Stomach (tissue), 9 donors: ENCODE results near the gene NCKAP5. TPM values are rescaled to one million over a fixed set of nuclear protein-coding genes. Genes with fewer than 3 reads are reported as not detected.

Experiments
- DNase-seq, 2 donors: peaks; one replicate each; pipeline versions ENCODE4 v3.0.0 to v3.0.0-alpha.2; 2013 to 2019
- H3K27ac ChIP-seq, 5 donors: fragments of 200-600 bp in 4 of 5; sonication (generic) in 4 of 5; one replicate each; pipeline ENCODE4 v1.5.1; 2013 to 2019; ENCODE audit warnings: mild to moderate bottlenecking in 1 of 5, moderate library complexity in 1 of 5
- H3K27me3 ChIP-seq, 3 donors: fragments of 200-600 bp; sonication (generic); one replicate each; pipeline ENCODE4 v1.5.1; 2017 to 2019; ENCODE audit warnings: mixed run types in 1 of 3
- H3K36me3 ChIP-seq, 4 donors: fragments of 200-600 bp; sonication (generic); 1 replicate in 3 of 4; 2 replicates in 1 of 4; pipeline ENCODE4 v1.5.1; 2016 to 2019
- H3K4me1 ChIP-seq, 4 donors: fragments of 200-600 bp; sonication (generic); one replicate each; pipeline ENCODE4 v1.5.1; 2016 to 2019
- H3K4me3 ChIP-seq, 4 donors: fragments of 200-600 bp; sonication (generic) in 3 of 4; one replicate each; pipeline ENCODE4 v1.5.1; 2016 to 2019; ENCODE audit warnings: mild to moderate bottlenecking in 1 of 4
- H3K9me3 ChIP-seq, 4 donors: fragments of 200-600 bp; sonication (generic); one replicate each; pipeline ENCODE4 v1.5.1; 2016 to 2019
- CTCF ChIP-seq, 7 experiments: fragments of 450-650 bp in 4 of 7; fragments of 200-600 bp in 3 of 7; sonication (generic) in 3 of 7; IDR thresholded peaks; one replicate each; pipeline ENCODE4 v1.5.1; 2016 to 2019; ENCODE audit warnings: antibody characterized with exemption in 7 of 7, control low read depth in 2 of 7, mild to moderate bottlenecking in 1 of 7
- EP300 ChIP-seq: sonication (generic); formaldehyde crosslinking; IDR thresholded peaks from one replicate; pipeline ENCODE4 v1.6.1; 2017; ENCODE audit warnings: antibody characterized with exemption
- POLR2A ChIP-seq, 4 donors: fragments of 450-650 bp; IDR thresholded peaks; one replicate each; pipeline ENCODE4 v1.6.1; 2016; ENCODE audit warnings: antibody characterized with exemption in 4 of 4, control low read depth in 2 of 4, mild to moderate bottlenecking in 1 of 4, moderate library complexity in 1 of 4
- POLR2AphosphoS5 ChIP-seq, 3 donors: sonication (generic); formaldehyde crosslinking; IDR thresholded peaks; one replicate each; pipeline ENCODE4 v1.6.1; 2016; ENCODE audit warnings: antibody characterized with exemption in 3 of 3
- WGBS, 5 donors: extraction: QIAGEN DNeasy Blood & Tissue Kit in 3 of 5; methylation state at CpG; one replicate each; pipeline versions ENCODE4 v1.1.5 to v1.1.7; 2013 to 2018; 5-methylcytosine and 5-hydroxymethylcytosine counted together
- intact Hi-C: fragments of 100-400 bp; cut with DNase I; formaldehyde crosslinking; loops from one replicate; pipeline ENCODE4 v1.15.1; 2023; ENCODE audit warnings: low total_unique reads
- polyA plus RNA-seq, 3 donors: library from polyadenylated mRNA; stranded (reverse); fragments of 200-250 nt; gene quantifications; one replicate each; pipeline ENCODE4 v1.2.3, GENCODE V29; 2013
- total RNA-seq, 5 donors: library from RNA; depleted of rRNA; stranded (reverse); fragments of >200 nt; gene quantifications; one replicate each; pipeline versions ENCODE4 v1.1.0 to v1.2.3, GENCODE V29; 2014 to 2016
- donor health status: healthy with polysubstance abuse.
- donor health status: Bipolar disorder and iron deficiency.
- donor health status: healthy.

The NCKAP5 gene
- total and polyA plus RNA-seq, 8 donors: 0.58 to 8.0 (median 1.6) TPM; not detected in 1

GRCh38 chr2:133602538-133602937, 34.3 kb upstream of the NCKAP5 start:
- peak in 1 of 2 donors; percentile 54 for DNase-seq
- WGBS, 5 donors: 37 to 49% (median 42%) methylated on average over 4 of the region's 4 CpGs
- no peak for TF ChIP-seq EP300
- Histone ChIP-seq H3K27ac (no peak overlapping the region), H3K4me3 (no peak overlapping the region), H3K9me3 (no peaks in the 10 kb centered on the region), H3K36me3 (no peaks in the 10 kb centered on the region), H3K4me1 (peaks cover 0 to 11% (median 4%) of the 10 kb centered on the region in 4 donors), H3K27me3 (no peaks in the 10 kb centered on the region)
- intact Hi-C loops: no loop called here

GRCh38 chr2:133600266-133600928, 32.1 kb upstream of the NCKAP5 start:
- TF ChIP-seq EP300: no peak
- no peak for TF ChIP-seq POLR2A (IDR thresholded peaks at IDR 0.05)
- no peak for TF ChIP-seq POLR2AphosphoS5 (IDR thresholded peaks at IDR 0.05)
- TF ChIP-seq CTCF (IDR thresholded peaks at IDR 0.05): no peak
- DNase-seq: no peak

GRCh38 chr2:133599811-133600210, 31.5 kb upstream of the NCKAP5 start:
- Histone ChIP-seq H3K9me3 (no peaks in the 10 kb centered on the region), H3K36me3 (no peaks in the 10 kb centered on the region), H3K27me3 (no peaks in the 10 kb centered on the region), H3K4me3 (no peak overlapping the region), H3K27ac (no peak overlapping the region), H3K4me1 (peaks cover 0 to 11% (median 4%) of the 10 kb centered on the region in 4 donors)
- intact Hi-C loops: no loop called here
- TF ChIP-seq POLR2AphosphoS5 (IDR thresholded peaks at IDR 0.05) (no peak), EP300 (no peak), POLR2A (IDR thresholded peaks at IDR 0.05) (no peak), CTCF (IDR thresholded peaks at IDR 0.05) (no peak)
- WGBS, 5 donors: 81 to 88% (median 87%) methylated on average over 10 of the region's 10 CpGs
- no peak for DNase-seq

More at GRCh38 chr2:133600266-133600928, 32.1 kb upstream of the NCKAP5 start:
- intact Hi-C loops: no loop called here
- WGBS, 5 donors: 67 to 85% (median 79%) methylated on average over 13 of the region's 13 CpGs
- Histone ChIP-seq H3K36me3 (no peaks in the 10 kb centered on the region), H3K27me3 (no peaks in the 10 kb centered on the region), H3K9me3 (no peaks in the 10 kb centered on the region), H3K4me3 (no peak overlapping the region), H3K4me1 (peaks cover 0 to 11% (median 4%) of the 10 kb centered on the region in 4 donors), H3K27ac (no peak overlapping the region)

GRCh38 chr2:133599211-133599803, 31.0 kb upstream of the NCKAP5 start:
- Histone ChIP-seq H3K4me1 (peaks cover 0 to 11% (median 4%) of the 10 kb centered on the region in 4 donors), H3K27ac (no peak overlapping the region), H3K9me3 (no peaks in the 10 kb centered on the region), H3K4me3 (no peak overlapping the region), H3K36me3 (no peaks in the 10 kb centered on the region), H3K27me3 (no peaks in the 10 kb centered on the region)
- TF ChIP-seq CTCF (IDR thresholded peaks at IDR 0.05): no peak
- TF ChIP-seq POLR2A (IDR thresholded peaks at IDR 0.05): no peak
- no peak for TF ChIP-seq POLR2AphosphoS5 (IDR thresholded peaks at IDR 0.05)
- TF ChIP-seq EP300: no peak
- WGBS, 5 donors: 91 to 95% (median 93%) methylated on average over 5 of the region's 5 CpGs
- no peak for DNase-seq
- intact Hi-C loops: no loop called here

GRCh38 chr2:133598769-133599168, 30.5 kb upstream of the NCKAP5 start:
- TF ChIP-seq POLR2AphosphoS5 (IDR thresholded peaks at IDR 0.05) (no peak), POLR2A (IDR thresholded peaks at IDR 0.05) (no peak), CTCF (IDR thresholded peaks at IDR 0.05) (no peak), EP300 (no peak)
- H3K36me3 ChIP-seq: no peaks in the 10 kb centered on the region
- H3K9me3 ChIP-seq: no peaks in the 10 kb centered on the region
- no peaks in the 10 kb centered on the region for H3K27me3 ChIP-seq
- H3K4me3 ChIP-seq: no peak overlapping the region
- no peak for DNase-seq
- H3K27ac ChIP-seq: no peak overlapping the region
- H3K4me1 ChIP-seq: peaks cover 0 to 11% (median 4%) of the 10 kb centered on the region in 4 donors
- 67 to 84% (median 71%) methylated on average over 2 of the region's 2 CpGs for WGBS, 5 donors
- intact Hi-C loops: no loop called here
